Adrenal gland (tissue), 5 donors: ENCODE data around the gene IQSEC3.

Experiments
- POLR2A ChIP-seq, 2 donors: fragments of 450-650 bp; IDR thresholded peaks; one replicate each; pipeline ENCODE4 v1.6.1; 2017; ENCODE audit warnings: antibody characterized with exemption in 2 of 2, mild to moderate bottlenecking in 2 of 2, moderate library complexity in 1 of 2
- TF ChIP-seq, protein P1 (sequence below), 6 experiments: fragments of 450-650 bp in 4 of 6; fragments of 200-600 bp in 2 of 6; sonication (generic) in 1 of 6; IDR thresholded peaks; 1 replicate in 5 of 6; 2 replicates in 1 of 6; pipeline versions ENCODE4 v1.5.1 to v1.8.0; 2016 to 2021; ENCODE audit warnings: antibody characterized with exemption in 6 of 6, mild to moderate bottlenecking in 2 of 6, moderate library complexity in 1 of 6
- donor health status: DM: no; HTN: no; CAD: no.

DNA sequence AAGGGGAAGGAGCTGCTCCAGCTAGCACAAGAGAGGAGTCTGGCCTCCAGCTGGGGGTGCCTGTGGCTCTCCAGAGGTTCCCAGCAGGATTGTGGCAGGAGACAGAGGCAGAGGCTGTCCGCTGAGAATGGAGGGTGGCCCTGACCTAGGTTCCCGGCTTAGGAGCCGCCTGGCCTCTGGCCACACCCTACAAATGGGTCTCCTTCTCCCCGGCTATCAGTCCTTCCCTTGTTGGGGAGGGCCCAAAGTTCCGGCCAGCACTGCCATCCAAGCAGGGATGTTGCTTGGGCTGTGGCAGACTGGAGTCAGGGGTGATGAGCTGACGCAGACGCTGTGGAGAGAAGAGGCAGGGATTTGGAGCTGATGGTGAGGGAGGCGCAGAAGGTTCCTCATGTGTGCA, 124.3 kb downstream of the IQSEC3 start:
- TF ChIP-seq, protein P1, sequence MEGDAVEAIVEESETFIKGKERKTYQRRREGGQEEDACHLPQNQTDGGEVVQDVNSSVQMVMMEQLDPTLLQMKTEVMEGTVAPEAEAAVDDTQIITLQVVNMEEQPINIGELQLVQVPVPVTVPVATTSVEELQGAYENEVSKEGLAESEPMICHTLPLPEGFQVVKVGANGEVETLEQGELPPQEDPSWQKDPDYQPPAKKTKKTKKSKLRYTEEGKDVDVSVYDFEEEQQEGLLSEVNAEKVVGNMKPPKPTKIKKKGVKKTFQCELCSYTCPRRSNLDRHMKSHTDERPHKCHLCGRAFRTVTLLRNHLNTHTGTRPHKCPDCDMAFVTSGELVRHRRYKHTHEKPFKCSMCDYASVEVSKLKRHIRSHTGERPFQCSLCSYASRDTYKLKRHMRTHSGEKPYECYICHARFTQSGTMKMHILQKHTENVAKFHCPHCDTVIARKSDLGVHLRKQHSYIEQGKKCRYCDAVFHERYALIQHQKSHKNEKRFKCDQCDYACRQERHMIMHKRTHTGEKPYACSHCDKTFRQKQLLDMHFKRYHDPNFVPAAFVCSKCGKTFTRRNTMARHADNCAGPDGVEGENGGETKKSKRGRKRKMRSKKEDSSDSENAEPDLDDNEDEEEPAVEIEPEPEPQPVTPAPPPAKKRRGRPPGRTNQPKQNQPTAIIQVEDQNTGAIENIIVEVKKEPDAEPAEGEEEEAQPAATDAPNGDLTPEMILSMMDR (IDR thresholded peaks at IDR 0.05) = no peak
- TF ChIP-seq POLR2A (IDR thresholded peaks at IDR 0.05) = no peak
